HUES48 (cell line): ENCODE data around the gene KIF21B.

Source experiments
- H3K27ac ChIP-seq: one replicate; pipeline ENCODE4 v1.7.0; 2013; ENCODE audit warnings: low read depth, low read length, inconsistent platforms
- H3K27me3 ChIP-seq: 2 replicates; pipeline ENCODE4 v1.6.1; 2013; ENCODE audit warnings: mild to moderate bottlenecking, low read length; ENCODE audit not compliant: control insufficient read depth, insufficient read depth
- H3K36me3 ChIP-seq: 2 replicates; pipeline ENCODE4 v1.6.1; 2013; ENCODE audit warnings: low read length; ENCODE audit not compliant: control insufficient read depth, insufficient read depth
- H3K4me1 ChIP-seq: 2 replicates; pipeline ENCODE4 v1.6.1; 2013; ENCODE audit warnings: mild to moderate bottlenecking, low read length; ENCODE audit not compliant: control insufficient read depth, insufficient read depth
- H3K4me3 ChIP-seq: 2 replicates; pipeline ENCODE4 v1.5.1; 2013; ENCODE audit warnings: mild to moderate bottlenecking, low read depth, low read length
- H3K9ac ChIP-seq: 2 replicates; pipeline ENCODE4 v1.6.1; 2013; ENCODE audit warnings: mild to moderate bottlenecking, low read depth, low read length, moderate library complexity
- H3K9me3 ChIP-seq: 2 replicates; pipeline ENCODE4 v1.6.1; 2013; ENCODE audit warnings: low read length; ENCODE audit not compliant: control insufficient read depth, insufficient read depth

KIF21B gene

DNA sequence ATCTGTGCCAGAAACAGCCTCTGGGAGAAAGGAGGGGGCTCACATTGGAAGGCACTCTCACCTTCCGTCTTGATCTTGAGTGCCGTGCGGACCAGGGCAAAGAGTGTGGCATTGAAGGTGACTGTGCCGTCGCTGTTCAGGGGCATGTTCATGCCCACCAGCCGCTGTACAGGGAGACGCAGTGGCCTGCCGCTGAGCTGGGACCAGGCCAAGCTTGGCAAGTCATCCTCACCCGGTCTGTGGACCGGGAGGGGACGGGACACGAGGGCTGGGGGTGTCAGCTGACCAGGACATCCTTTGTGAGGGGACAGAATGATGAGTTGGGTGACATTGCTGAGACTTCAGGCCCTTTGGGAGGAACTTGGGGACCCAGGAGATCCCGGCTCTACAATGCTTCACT, 25.0 kb upstream of the KIF21B start:
- no peaks in the 10 kb centered on the region for H3K36me3 ChIP-seq
- no peaks in the 10 kb centered on the region for H3K27me3 ChIP-seq
- H3K4me3 ChIP-seq, result no peak overlapping the region
- H3K4me1 ChIP-seq, result no peaks in the 10 kb centered on the region
- H3K9me3 ChIP-seq, result no peaks in the 10 kb centered on the region
- H3K9ac ChIP-seq, result no peak overlapping the region
- H3K27ac ChIP-seq, result no peak overlapping the region

DNA sequence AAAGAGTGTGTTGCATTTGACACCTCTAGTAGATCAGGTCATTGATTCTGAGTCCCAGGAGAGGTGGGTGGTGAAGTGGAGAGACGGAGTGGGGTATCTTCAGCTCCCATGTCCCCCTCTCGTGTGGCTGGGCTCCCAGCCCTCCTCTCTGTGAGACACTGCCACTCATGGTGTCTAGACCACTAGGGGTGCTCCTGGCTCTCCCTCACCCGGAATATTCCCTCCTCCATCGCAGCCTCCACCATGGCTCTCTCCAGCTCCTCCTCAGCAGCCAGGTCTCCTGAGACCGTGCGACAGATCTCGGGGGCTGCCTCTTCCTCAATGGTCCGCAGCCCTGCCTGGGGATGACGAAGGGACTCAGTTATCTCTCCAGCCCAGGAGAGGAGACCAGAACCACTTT, 20.6 kb upstream of the KIF21B start:
- Histone ChIP-seq H3K9ac (no peak overlapping the region), H3K4me3 (no peak overlapping the region)

DNA sequence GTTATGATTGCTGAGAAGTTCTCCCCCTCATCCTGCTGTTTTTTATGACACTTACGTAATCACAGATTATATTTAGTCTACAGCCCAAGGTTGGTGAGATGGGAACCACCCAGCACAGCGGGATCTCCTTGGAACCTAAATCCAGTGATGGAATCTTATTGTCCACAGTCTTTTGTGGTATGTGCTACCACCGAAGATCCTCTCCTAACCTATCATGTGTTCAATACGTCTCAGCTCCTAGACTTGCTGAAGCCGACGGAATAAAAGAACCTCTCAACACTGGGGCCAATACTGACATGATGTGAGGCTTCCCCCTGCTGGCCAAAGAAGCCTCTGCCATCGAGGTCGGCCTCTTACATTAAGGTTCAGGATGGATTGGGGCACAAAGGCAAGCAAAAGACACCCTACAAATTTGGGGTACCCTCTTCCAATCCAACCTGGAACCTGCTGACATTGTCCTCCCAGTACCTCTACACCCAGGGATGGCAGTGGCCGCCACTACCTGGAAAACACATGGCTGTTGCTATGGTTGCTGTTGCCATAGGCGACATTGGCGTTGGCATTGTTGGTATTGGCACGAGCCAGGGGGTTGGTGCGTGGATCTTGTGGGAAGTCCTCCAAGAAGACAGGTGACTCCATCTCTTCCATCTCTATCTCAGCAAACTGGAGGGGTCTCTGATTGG, 19.4 kb upstream of the KIF21B start:
- Histone ChIP-seq H3K4me1 (no peaks in the 10 kb centered on the region), H3K36me3 (no peaks in the 10 kb centered on the region), H3K27ac (no peak overlapping the region), H3K9me3 (no peaks in the 10 kb centered on the region), H3K4me3 (no peak overlapping the region), H3K27me3 (no peaks in the 10 kb centered on the region), H3K9ac (no peak overlapping the region)

More for the DNA sequence above, 20.6 kb upstream of the KIF21B start:
- Histone ChIP-seq H3K4me1 (no peaks in the 10 kb centered on the region), H3K27me3 (no peaks in the 10 kb centered on the region), H3K9me3 (no peaks in the 10 kb centered on the region), H3K27ac (no peak overlapping the region), H3K36me3 (no peaks in the 10 kb centered on the region)

DNA sequence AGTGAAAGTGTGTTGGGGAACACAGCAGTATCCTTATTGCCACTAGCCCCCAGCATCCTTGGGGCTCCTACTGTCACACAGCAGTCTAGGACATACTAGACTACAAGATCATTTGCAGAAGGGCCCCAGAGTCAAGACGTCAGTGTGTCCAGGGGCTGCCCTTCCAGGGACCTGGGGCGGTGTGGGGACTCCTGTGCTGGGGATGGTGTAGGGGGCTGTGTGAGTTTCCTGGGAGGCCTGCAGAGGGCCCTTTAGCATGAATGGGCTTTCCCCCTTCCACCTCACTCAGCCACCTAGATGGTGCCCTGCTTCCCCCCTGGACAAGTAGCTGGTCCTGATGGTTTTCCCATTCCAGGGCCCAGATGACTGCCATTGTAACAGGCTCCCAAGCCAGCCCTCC, 17.5 kb upstream of the KIF21B start:
- no peaks in the 10 kb centered on the region for H3K36me3 ChIP-seq

DNA sequence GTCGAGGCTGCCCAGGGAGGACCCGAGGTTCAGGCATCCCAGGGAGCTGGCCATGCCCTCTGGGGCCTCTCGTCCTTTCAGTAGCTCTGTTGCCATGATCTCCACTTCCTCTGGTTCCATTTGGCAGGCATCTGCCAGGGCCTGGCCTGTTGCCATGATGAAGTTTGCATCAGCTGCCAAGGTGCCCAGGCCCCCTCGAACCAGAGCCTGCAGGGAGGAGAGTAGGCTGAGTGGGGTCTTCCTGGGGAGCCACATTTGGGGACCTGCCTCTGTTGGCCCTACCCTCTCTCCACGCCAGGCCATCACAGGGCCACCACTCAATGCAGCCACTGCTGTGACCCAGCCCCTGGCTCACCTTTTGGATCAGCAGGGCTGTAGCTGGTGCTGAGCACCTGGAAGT, 16.4 kb upstream of the KIF21B start:
- Histone ChIP-seq H3K27ac (no peak overlapping the region), H3K9ac (no peak overlapping the region), H3K27me3 (no peaks in the 10 kb centered on the region), H3K4me1 (no peaks in the 10 kb centered on the region), H3K4me3 (no peak overlapping the region), H3K36me3 (no peaks in the 10 kb centered on the region), H3K9me3 (no peaks in the 10 kb centered on the region)

More for the DNA sequence above, 17.5 kb upstream of the KIF21B start:
- H3K27me3 ChIP-seq, result no peaks in the 10 kb centered on the region
- H3K27ac ChIP-seq, result no peak overlapping the region
- no peaks in the 10 kb centered on the region for H3K9me3 ChIP-seq
- H3K4me1 ChIP-seq, result no peaks in the 10 kb centered on the region
- H3K9ac ChIP-seq, result no peak overlapping the region
- H3K4me3 ChIP-seq, result no peak overlapping the region

DNA sequence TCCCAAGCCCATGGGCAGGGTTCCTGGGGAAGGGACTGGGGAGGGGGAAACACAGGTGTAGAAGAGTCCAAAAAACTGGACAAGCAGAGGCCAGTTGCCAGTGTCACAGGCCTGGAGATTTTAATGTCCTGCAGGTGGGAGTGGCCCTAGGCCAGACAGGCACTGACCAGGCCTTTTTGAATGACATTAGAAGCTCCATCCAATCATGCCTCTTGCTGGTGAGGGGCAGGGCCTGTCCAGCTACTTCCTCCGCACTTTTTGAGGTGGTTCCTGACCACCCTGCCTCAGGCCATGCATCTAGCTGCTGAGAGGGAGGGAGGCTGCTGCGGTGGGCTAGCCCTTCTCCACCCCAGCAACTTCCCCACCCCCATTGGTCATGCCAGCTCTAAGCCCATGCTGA, 15.9 kb upstream of the KIF21B start:
- Histone ChIP-seq H3K4me3 (no peak overlapping the region), H3K27ac (no peak overlapping the region), H3K27me3 (no peaks in the 10 kb centered on the region), H3K4me1 (no peaks in the 10 kb centered on the region), H3K36me3 (no peaks in the 10 kb centered on the region), H3K9ac (no peak overlapping the region), H3K9me3 (no peaks in the 10 kb centered on the region)

DNA sequence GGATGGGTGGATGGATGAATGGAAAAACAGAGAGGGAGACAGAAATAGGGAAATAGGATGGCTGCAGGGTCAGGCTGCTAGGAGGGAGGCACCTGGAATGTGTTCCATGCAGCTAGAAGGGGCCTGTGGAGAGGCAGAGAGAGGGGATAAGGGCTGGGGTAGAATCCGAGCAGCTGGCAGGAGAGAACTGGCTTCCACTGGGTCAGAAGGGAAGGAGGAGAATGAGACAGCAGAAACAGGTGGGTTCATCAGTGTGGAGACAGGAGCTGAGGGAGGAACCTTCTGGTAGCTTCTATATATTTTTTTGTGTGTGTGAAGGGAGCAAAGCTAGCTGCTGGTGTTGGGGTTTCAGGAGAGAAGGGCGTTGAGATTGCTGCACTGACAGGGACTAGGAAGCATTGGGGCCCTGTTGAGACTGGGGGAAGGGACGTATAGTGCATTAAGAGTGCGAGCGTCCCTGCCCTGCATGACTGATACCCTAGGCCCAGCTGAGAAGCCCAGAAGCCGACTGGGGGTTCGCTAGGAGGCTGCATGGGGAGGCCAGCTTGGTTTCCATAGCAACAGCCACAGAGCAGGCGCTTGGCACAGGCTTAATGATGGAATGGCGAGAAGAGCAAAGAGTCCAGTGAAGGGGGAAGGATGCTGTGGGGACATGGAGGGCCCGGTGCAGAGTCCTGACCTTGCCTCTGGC, 14.8 kb upstream of the KIF21B start:
- H3K9ac ChIP-seq, result no peak overlapping the region
- H3K4me1 ChIP-seq, result no peaks in the 10 kb centered on the region
- H3K27ac ChIP-seq, result no peak overlapping the region

DNA sequence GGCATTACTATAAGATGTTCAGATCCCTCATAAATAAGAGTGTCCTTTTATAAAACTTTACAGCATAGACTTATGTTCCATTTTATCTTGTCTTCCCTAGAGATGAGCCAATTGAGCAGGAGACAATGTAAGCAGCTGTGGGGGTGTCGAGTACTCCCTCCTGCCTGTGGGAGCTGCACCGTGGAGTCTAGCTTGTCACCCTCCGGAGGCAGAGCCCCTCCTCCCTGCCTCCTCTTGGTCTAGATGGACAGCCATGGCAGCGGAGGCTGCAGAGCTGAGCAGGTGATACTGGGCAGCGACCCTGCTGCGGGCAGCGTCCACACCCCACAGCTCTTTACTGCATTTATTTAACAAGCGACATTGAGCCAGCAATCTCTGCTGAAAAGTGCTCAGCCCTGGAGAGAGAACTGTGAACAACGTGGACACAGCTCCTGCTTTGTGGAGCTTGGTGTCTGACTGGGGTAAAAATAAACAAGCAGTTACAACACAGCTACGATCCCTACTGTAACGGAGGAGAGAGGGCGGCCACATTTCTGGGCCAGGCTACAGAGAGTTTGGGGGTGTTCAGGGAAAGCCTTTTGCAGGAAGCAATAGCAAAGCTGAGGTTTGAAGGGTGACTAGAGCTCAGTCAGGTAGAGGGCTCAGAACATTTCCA, 12.8 kb upstream of the KIF21B start:
- Histone ChIP-seq H3K4me3 (no peak overlapping the region), H3K27ac (no peak overlapping the region), H3K9me3 (no peaks in the 10 kb centered on the region), H3K9ac (no peak overlapping the region), H3K27me3 (no peaks in the 10 kb centered on the region), H3K36me3 (no peaks in the 10 kb centered on the region), H3K4me1 (no peaks in the 10 kb centered on the region)

More for the DNA sequence above, 14.8 kb upstream of the KIF21B start:
- H3K27me3 ChIP-seq, result no peaks in the 10 kb centered on the region
- H3K4me3 ChIP-seq, result no peak overlapping the region
- H3K36me3 ChIP-seq, result no peaks in the 10 kb centered on the region
- no peaks in the 10 kb centered on the region for H3K9me3 ChIP-seq

DNA sequence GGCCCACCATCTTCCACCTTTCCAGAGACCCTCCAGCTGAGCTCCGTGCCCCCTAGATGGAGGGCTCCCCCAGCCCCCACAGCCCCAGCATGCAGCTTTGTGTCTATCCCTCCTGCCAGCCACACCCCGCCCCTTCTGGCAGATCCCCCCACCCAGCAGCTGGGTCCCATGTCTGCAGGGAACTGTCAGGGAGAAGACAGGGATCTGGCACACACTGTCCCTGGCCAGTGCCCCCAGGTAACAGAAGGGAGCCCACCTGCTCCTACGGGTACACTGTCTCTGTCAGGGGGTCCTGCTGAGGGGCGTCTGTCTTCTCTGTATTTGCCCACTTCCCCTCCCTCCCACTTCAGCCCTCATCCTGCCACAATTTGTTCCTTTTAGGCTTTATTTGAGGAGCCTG, 11.2 kb upstream of the KIF21B start:
- no peaks in the 10 kb centered on the region for H3K36me3 ChIP-seq
- H3K27ac ChIP-seq, result no peak overlapping the region
- no peaks in the 10 kb centered on the region for H3K9me3 ChIP-seq
- H3K4me3 ChIP-seq, result no peak overlapping the region
- H3K4me1 ChIP-seq, result no peaks in the 10 kb centered on the region
- H3K9ac ChIP-seq, result no peak overlapping the region
- H3K27me3 ChIP-seq, result no peaks in the 10 kb centered on the region

DNA sequence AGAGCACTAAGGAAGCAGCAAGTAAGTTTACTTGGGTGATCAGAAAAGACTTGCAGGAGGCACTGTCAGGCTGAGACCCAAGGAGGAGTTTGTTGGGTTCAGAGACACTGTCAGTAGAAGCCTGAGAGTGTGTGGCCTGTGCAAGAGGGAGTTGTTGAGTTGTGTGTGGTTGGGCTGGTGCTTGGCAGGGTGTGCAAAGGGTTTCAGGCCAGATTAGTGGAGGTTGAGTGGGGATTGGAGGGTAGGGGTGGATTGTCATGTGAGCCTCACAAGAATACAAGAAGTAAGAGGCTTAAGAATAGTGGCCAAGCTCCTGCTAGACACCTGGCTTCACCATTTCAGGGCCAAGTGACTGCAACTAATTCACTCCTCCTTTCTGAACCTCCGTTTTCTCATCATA, 8.9 kb upstream of the KIF21B start:
- H3K27ac ChIP-seq, result no peak overlapping the region
- no peak overlapping the region for H3K4me3 ChIP-seq
- no peaks in the 10 kb centered on the region for H3K4me1 ChIP-seq
- no peak overlapping the region for H3K9ac ChIP-seq
- no peaks in the 10 kb centered on the region for H3K27me3 ChIP-seq
- no peaks in the 10 kb centered on the region for H3K9me3 ChIP-seq
- H3K36me3 ChIP-seq, result no peaks in the 10 kb centered on the region

DNA sequence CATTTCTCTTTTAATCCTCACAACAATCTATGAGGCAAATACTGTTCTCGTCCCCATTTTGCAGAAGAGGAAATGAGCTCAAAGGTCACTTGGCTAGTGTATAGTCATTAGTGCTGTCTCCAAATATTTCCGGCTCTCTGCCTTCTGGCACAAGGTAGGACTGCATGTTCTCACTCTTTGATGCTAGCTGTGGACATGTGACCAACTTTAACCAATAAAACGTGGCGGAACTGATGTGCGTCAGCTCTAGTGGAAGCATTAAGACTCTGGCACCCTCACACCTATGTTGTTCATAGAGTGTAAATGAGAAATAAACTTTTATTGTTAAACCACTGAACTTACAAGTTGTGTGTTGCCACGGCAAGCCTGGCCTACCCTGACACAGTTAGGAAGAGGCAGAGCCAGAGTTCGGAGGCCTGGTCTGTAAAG, 5.0 kb upstream of the KIF21B start:
- Histone ChIP-seq H3K9me3 (no peaks in the 10 kb centered on the region), H3K36me3 (no peaks in the 10 kb centered on the region), H3K27me3 (no peaks in the 10 kb centered on the region), H3K4me3 (no peak overlapping the region), H3K9ac (no peak overlapping the region), H3K27ac (no peak overlapping the region), H3K4me1 (peaks cover 20% of the 10 kb centered on the region)
